CMK (cell line): Measurements from ENCODE around the gene SCGN.

Experiments
- DNase-seq: peaks from one replicate; pipeline ENCODE4 v3.0.0-alpha.2; 2010; ENCODE audit warnings: low read depth

SCGN gene

DNA sequence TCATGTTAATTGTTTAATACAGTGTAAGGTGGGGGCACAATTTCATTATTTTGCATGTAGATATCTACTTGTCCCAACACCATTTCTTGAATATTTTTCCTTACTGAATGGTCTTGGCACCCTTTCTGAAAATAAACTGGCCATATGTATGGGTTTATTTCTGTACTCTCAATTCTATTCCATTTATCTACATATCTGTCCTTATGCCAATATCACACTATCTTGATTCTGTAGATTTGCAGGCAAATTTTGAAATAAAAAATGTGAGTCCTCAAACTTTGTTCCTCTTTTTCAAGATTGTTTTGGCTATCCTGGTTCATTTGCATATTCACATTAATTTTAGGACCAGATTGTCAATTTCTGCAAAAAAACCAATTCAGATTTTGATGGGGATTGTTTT is 34.8 kb downstream of the SCGN start:
- DNase-seq = no peak

GRCh38 chr6:25689966-25690365 is 38.0 kb downstream of the SCGN start:
- no peak for DNase-seq

- no peak for DNase-seq
Measured at GRCh38 chr6:25691894-25692293, 39.9 kb downstream of the SCGN start.

DNA sequence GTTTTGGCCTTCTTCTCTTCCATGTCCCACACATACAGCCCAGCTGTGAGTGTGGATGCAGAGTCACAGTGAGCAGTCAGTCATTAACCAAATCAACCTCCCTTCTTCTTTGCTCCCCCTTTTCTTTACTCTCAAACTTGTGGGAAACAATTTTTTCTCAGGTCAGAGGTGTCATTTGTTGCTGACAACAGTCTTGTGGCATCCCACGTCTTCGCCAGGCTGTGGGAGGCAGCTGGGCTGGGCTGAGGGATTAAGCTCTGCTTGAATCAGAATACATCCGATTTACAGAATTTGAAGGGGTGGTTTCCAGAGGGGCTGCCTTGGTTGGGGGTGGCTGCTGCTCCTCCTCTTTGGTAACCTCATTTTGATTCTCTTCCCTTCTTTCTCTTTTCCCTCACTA is 40.5 kb downstream of the SCGN start:
- DNase-seq = no peak

- DNase-seq = no peak
Measured at GRCh38 chr6:25694366-25694765, 42.4 kb downstream of the SCGN start.

- DNase-seq = no peak
Measured at GRCh38 chr6:25695671-25696070, 43.7 kb downstream of the SCGN start.

DNA sequence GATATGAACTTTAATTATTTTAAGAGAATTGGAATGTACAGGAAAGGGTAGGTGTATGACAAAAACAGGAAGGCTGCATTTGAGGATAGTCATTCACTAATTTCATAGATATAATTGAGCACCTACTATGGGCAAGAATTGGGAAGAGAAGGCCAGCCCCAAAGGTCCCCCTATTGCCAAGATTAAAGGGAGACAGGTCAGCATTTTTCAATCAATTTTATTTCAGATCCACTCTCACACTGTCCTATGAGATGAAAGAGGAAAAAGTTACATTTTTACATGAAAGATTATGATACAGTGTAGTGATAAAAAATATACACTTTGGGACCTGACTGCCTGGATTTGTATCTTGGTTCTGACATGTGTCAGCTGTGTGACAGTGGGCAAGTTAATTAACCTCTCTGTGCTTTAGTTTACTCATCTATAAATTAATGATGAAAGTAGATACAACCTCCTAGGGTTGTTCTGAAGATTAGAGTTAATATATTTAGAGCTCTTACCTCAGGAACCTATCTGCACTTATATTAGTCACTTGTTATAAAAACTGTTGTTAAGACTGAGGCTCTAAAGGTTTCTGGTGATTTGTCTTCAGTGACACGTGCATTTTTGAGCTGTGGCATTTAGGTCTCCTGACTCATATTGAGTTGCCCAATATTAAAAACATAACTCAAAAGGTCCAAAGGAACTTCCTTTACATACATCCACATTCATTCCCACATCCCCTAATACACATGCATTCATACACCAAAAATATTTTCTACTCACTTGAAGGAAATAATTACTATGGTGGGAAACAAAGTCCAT is 45.7 kb downstream of the SCGN start:
- DNase-seq = no peak

DNA sequence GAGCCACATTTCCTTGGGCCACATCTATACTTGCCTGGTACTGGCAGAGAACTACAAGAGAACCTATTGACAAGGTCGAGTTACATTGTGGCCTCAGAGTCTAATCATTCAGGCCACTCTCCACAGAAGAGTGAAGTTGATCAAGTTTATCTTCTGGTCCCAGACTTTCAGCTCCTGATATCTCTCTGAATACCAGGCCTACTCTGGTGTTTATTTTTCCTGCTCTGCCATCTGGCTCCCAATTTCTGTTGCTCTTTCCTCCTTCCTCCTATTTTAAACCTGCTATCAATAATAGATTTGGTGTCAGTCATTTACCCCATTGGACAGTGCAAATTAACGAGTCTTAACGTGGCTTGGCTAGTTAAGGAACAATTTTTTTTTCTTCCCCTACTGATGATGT is 46.6 kb downstream of the SCGN start:
- peak; percentile 90 for DNase-seq

DNA sequence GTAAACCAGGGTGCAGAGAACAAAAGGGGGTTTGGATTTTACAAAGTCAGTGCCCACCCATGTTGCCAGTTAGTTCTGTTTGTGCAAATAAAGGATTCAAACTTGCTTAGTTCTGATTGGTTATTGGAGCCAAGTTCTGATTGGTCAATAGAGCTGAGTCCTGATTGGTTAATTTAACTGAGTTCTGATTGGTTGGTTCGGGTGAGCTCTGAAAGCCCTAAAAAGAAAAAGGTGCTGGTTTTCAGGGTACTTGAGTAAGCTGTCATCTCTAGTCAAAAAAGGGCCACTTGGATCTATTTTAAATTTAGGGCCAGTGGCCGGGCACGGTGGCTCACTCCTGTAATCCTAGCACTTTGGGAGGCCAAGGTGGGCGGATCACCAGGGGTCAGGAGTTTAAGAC is 47.6 kb downstream of the SCGN start:
- DNase-seq = no peak

DNA sequence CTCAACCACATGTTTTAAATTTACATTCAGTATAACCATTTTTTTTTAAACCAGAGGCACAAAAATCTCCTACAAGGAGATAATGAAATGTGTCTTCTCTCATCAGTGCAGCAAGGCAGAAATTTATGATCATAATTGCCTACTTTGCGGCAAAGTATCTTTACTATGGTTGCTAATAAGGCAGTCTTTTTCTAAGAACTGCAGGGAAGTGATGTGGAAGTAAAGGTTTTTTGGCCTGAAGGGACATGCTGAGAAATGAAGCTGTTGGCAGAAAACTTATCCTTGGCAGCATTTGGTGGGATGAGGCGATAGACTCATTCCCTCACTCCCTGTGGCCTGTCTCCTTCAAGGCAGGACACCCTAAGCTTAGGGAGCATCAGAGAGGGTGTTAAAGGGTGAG is 48.7 kb downstream of the SCGN start:
- no peak for DNase-seq

GRCh38 chr6:25701807-25702206 is 49.8 kb downstream of the SCGN start:
- DNase-seq = no peak

GRCh38 chr6:25703005-25703404 is 51.0 kb downstream of the SCGN start:
- no peak for DNase-seq

DNA sequence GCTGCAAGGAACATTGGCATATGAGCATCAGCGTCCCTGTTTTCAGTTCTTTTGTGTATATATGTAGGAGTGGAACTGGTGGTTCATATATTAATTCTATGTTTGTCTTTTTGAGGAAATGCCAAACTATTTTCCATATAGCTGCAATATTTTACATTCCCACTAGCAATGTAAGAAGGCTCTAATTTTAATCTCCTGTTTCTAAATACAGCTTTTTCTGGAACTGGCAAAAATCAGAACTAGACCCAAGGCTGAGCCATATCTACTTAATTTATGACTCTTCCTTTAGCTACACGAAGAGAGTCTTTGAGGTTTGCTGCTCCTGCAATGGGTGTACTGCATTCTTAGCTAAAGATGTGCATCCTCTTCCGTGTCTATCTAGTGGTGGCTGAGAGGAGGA is 52.0 kb downstream of the SCGN start:
- no peak for DNase-seq

DNA sequence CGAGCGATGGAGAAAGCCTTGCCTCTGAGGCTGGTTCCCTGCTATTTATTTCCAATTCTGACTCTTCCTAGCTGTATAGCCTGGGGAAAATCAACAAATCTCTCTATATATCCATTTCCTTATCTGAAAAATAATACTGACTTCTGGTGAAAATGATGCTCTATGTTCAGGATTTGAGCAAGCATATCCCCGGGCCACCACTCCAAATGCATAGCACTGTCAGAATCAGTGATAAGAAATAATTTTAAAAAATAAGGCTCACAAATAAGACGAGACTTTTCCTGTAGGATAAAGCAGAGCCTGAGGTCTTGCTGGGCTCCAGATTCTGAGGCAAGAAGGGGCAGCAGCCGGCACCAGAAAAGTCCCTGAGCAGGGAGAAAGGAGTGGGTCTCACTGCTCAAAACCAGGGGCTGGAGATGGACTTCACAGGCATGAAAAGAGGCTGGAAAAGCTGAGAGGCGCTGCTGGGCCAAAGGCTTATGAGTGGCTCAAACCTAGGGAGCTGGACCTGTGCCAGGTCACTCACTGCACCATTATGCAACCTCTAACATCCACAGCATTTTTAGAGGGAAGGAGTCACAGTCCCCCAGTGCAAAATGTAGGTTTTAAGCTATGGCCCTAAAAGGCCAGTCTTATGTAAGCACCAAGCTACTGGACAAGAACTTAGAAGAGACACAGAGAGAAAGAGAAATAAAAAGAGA is 54.4 kb downstream of the SCGN start:
- DNase-seq = no peak

DNA sequence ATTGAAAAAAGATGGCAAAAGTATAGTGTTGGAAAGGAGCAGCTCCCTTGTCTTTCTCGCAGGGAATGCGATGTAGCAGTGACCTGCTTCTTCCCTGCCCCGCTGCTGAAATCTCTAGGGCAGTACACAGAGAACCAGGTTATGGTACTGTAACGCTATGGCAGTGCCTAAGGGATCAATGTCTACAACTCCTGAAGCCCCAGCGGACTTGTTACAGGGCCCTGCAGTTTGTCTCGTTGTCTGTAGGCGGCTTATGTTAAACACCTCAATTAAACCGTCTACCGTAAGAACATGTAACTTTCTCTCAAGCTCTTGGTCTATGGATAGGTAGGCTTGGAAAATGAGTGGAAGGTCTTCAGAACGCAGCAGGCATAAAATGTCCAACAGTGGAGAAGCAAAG is 57.7 kb downstream of the SCGN start:
- DNase-seq = no peak

DNA sequence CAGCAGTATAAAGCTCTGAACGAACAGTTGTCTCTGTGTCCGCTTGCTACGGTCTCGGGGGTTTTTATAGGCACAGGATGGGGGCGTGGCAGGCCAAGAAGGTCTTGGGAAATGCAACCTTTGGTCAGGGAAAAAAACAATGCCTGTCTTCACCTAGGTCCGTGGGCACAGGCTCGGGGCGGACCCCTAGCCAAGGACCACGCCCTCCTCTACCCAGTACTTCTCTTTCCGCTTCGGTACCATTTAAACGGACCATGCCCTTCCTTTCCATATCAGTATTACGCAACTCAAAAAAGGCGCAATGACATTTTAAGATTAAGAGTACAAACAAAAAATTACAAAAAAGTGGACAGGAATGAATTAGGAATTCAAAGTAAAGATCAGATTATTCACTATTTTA is 58.3 kb downstream of the SCGN start:
- no peak for DNase-seq

DNA sequence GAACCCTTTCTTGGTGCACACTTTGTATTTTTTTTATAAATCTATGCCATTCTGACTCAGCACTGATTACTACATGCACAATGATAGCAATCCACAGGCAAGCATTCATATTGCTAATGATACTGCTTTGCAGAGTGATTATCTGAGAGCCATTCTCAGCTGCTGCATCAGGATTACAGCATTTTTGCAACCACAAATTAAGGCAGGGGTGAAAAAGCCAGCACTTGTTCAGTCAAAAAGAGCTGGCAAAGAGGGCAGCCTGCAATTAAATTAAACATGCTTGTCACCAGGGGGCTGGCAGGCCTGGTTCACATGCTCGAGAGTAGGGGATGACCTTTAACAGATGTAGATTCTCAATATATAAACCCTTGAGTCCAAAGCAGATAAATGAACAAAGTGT is 61.8 kb downstream of the SCGN start:
- no peak for DNase-seq

GRCh38 chr6:25714765-25715164 is 62.8 kb downstream of the SCGN start:
- no peak for DNase-seq

DNA sequence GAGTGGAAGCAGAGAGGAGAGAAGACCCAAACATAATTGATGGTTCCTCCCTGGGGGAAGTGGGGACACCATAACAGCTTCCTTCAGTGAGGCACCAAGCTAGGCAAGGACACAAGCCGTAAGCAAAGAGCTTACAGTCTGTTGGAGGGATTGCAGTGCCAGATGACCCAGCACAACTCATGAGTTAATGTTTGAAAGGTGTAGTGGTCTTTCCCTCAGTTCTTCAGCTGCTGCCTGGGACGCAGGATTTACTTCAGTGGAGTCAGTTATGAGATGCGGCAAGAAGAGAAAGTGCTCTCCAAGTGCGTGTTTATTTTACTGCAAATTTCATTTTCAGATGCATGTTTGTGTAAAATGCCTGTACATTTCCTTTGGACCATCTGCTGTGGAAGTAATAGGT is 63.8 kb downstream of the SCGN start:
- no peak for DNase-seq

GRCh38 chr6:25717866-25718740 is 66.1 kb downstream of the SCGN start:
- DNase-seq = peak; percentile 41

DNA sequence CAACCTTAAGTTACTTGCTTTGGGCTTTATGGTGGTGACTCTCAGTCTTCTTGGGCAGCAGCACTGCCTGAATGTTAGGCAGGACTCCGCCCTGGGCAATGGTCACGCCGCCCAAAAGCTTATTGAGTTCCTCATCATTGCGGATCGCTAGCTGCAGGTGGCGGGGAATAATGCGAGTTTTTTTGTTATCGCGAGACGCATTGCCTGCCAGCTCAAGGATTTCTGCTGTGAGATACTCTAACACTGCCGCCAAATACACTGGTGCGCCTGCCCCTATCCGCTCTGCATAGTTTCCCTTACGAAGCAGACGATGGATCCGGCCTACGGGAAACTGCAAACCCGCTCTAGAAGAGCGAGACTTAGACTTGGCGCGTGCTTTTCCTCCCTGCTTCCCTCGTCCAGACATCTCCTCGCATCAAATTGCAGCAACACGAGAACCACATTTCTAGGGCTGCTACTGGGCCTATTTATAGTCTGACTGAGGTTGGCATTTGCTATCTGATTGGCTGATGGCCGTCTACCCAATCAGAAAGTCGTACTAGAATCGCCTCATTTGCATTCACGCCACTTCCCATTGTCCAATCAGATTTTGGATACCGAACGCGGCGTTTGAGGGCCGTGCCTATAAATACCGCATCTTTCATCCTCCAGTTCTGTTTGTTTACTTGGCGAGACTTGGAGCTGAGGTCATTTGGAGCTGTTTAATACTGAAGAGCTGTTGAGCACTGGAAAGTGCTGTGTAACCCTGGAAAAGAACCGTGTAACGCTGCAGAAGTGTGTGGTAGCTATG is 74.3 kb downstream of the SCGN start:
- no peak for DNase-seq

DNA sequence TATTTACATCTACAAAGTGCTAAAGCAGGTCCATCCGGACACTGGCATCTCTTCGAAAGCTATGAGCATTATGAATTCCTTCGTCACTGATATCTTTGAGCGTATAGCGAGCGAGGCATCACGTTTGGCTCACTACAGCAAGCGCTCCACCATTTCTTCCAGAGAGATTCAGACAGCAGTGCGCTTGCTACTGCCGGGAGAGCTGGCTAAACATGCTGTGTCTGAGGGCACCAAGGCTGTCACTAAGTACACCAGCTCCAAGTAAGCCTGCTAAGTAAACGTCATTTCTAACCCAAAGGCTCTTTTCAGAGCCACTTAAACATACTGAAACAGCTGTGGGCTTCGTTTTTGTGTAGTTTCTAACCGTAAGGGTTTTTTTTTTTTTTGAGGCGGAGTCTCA is 75.0 kb downstream of the SCGN start:
- DNase-seq = no peak
